ENCODE results near the gene KY. TPM values are rescaled to one million over a fixed set of nuclear protein-coding genes. Genes with fewer than 3 reads are reported as not detected.

KY gene
- total RNA-seq, 3 donors from 2014 or later: 0.14 to 3.7 (median 0.14) TPM

DNA sequence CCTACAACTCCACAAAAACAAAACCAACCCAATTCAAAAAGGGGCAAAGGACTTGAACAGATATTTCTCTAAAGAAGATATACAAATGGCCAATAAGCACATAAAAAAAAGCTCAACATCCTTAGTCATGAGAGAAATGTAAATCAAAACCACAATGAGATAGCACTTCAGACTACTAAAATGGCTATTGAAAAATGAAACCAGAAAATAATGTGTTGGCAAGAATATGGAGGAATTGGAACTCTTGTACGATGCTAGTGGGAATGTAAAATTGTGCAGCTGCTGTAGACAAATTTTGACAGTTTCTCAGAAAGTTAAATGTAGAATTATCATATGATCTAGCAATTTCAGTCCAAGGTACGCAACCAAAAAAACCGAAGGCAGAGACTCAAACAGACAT, 29.0 kb downstream of the KY start:
- ATAC-seq: no peak
- H3K4me1 ChIP-seq (ENCODE audit: low read depth): no peaks in the 10 kb centered on the region
- no peaks in the 10 kb centered on the region for H3K36me3 ChIP-seq (ENCODE audit: low read depth)
- no peak for DNase-seq
- H3K9me3 ChIP-seq: no peaks in the 10 kb centered on the region
- TF ChIP-seq, protein P1, sequence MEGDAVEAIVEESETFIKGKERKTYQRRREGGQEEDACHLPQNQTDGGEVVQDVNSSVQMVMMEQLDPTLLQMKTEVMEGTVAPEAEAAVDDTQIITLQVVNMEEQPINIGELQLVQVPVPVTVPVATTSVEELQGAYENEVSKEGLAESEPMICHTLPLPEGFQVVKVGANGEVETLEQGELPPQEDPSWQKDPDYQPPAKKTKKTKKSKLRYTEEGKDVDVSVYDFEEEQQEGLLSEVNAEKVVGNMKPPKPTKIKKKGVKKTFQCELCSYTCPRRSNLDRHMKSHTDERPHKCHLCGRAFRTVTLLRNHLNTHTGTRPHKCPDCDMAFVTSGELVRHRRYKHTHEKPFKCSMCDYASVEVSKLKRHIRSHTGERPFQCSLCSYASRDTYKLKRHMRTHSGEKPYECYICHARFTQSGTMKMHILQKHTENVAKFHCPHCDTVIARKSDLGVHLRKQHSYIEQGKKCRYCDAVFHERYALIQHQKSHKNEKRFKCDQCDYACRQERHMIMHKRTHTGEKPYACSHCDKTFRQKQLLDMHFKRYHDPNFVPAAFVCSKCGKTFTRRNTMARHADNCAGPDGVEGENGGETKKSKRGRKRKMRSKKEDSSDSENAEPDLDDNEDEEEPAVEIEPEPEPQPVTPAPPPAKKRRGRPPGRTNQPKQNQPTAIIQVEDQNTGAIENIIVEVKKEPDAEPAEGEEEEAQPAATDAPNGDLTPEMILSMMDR (IDR thresholded peaks at IDR 0.05): no peak
- intact Hi-C loops (cut with DNase I, micrococcal nuclease): no loop called here
- H3K4me3 ChIP-seq: no peak overlapping the region

DNA sequence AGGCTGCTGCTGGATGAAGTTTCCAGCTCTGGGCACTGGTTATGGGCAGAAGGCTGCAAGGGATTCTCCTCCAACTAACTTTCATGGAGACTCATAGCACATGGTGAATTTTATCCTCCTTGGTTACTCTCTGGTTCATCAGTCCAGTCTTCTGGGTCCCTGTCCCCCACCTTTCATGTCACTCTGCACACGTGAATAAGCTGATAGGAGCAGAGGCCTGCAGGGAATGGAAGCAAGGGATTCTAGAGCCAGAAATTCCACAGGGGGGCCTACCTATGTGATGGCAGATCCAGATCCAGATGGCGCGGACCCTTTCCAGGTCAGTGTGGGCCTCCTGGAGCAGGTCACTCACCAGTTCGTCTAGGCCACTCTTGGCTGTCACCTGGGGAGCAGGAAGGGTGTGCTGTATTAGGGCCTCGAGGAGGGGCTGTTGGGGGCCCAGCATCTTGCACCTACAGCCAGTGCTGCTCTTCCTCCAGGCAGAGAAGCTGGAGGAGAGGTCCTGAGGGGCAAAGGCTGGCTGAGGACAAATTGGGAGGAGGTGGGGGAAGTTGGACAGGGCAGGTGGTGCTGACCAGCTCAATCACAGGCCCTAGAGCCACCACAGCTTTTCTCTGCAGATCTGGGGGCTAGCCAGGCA, 30.2 kb downstream of the KY start:
- TF ChIP-seq, protein P1 (IDR thresholded peaks at IDR 0.05): no peak
- intact Hi-C loops (cut with DNase I, micrococcal nuclease): no loop called here
- Histone ChIP-seq H3K9me3 (no peaks in the 10 kb centered on the region), H3K36me3 (ENCODE audit: low read depth) (no peaks in the 10 kb centered on the region), H3K4me3 (no peak overlapping the region), H3K4me1 (ENCODE audit: low read depth) (no peaks in the 10 kb centered on the region)
- no peak for DNase-seq
- ATAC-seq: no peak

DNA sequence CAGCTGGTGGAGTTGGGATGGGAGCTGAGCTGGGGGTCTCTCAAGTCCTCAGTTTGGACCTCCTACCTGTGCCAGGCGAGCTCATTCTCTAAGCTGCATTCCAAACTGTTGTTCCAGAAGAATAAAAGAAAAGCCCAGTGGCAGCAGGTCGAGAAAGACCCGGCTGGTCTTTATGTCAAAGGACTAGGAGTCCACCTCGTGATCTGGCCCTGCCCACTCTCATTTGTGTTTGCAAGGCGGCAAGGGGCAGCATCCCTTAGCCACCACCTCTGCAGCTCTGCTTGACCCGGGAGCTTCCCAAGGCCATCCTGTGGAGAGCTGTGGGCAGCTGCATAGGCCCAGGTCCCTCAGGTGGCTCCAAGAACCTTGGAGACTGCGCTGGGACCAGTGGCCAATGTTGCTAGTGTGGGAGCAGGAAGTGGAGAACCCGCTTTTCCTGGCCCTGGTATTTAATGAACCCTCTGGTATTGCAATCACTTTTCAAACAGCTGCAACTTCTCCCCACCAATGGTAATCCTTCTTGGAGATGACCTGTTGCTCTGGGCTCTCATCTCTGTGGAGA, 30.9 kb downstream of the KY start:
- intact Hi-C loops (cut with DNase I, micrococcal nuclease): no loop called here
- no peaks in the 10 kb centered on the region for H3K4me1 ChIP-seq (ENCODE audit: low read depth)
- no peaks in the 10 kb centered on the region for H3K9me3 ChIP-seq
- TF ChIP-seq, protein P1 (IDR thresholded peaks at IDR 0.05): no peak
- H3K4me3 ChIP-seq: no peak overlapping the region
- DNase-seq (no peak), ATAC-seq (no peak)
- H3K36me3 ChIP-seq (ENCODE audit: low read depth): no peaks in the 10 kb centered on the region

DNA sequence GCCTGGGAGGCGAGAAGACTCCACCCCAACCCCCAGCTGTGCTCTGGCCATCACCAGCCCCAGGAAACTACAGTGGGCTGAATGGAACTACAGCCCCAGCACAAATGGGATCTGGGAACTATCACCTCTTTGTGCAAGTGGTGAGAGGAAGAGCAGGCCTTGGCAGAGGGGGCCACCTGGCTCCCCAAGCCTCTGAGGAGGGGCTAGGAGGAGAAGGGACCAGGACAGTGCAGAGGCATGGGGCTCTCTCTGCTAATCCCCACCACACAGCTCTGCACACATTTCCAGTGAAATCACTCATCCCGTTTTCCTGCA, 31.6 kb downstream of the KY start:
- no peak for ATAC-seq
- Histone ChIP-seq H3K4me1 (ENCODE audit: low read depth) (no peaks in the 10 kb centered on the region), H3K9me3 (no peaks in the 10 kb centered on the region), H3K36me3 (ENCODE audit: low read depth) (no peaks in the 10 kb centered on the region), H3K4me3 (no peak overlapping the region)
- TF ChIP-seq, protein P1 (IDR thresholded peaks at IDR 0.05): no peak
- DNase-seq: no peak
- intact Hi-C loops (cut with DNase I, micrococcal nuclease): no loop called here

DNA sequence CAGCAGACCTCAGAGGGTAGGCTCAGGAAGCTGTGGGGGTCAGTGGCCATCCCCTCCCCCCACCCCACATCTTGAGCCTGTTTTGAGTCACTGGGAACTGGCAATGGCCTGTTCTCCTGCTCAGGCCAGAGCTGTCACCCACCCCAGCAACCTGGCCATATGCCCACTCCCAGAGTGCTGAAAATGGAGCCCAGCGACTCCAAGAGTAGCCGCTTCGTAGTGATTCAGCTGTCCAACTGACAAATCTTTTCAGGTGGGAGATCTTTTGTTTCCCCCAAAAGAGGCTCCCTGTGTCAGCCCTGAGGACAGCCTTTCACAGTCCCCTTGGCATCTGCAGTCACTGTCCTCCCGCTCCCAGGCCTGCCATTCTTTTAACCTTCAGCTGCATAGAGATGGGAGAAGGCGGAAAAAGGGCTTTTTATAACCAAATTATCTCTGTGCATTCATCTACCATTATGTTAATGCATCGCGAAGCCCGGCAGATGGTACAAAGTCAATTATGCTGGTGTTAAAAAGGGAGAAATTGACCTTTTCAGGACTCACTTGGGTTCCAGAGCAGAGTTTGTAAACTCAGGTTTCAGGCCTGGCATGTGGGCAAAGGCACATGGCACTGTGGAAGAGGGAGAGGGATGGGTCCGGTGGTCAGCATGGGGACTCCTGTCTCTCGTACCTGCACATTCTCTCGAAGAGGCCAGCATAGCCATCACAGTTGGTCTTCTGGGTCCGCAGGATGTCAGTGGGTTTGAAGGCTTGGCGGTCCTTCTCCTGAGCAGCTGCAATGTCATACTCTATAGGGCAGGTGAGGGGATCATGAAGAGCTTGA, 32.1 kb downstream of the KY start:
- Histone ChIP-seq H3K36me3 (ENCODE audit: low read depth) (no peaks in the 10 kb centered on the region), H3K9me3 (no peaks in the 10 kb centered on the region), H3K4me3 (no peak overlapping the region), H3K4me1 (ENCODE audit: low read depth) (no peaks in the 10 kb centered on the region)
- ATAC-seq (no peak), DNase-seq (no peak)
- TF ChIP-seq, protein P1 (IDR thresholded peaks at IDR 0.05): no peak
- intact Hi-C loops (cut with DNase I, micrococcal nuclease): no loop called here
